HepG2 (cell line): ENCODE measurements around the gene SPAAR. TPM values are rescaled to one million over a fixed set of nuclear protein-coding genes. Genes with fewer than 3 reads are reported as not detected.

Source experiments
- FOXO4 ChIP-seq: sonication (generic); formaldehyde crosslinking; conservative IDR thresholded peaks from 2 replicates; pipeline ENCODE4 v1.8.1; 2023; ENCODE audit warnings: missing genetic modification reagents
- MAFG ChIP-seq: sonication (generic); formaldehyde crosslinking; IDR thresholded peaks from 2 replicates; pipeline ENCODE4 v1.5.1; 2020; ENCODE audit warnings: mild to moderate bottlenecking, missing genetic modification reagents
- RERE ChIP-seq: IDR thresholded peaks from 2 replicates; pipeline ENCODE4 v1.6.1; 2016; ENCODE audit warnings: low read depth, missing genetic modification reagents, missing compliant biosample characterization
- SOX13 ChIP-seq, 3 experiments: fragments of 450-650 bp in 1 of 3; sonication (generic) in 1 of 3; formaldehyde crosslinking in 1 of 3; IDR thresholded peaks in 2 of 3; conservative IDR thresholded peaks in 1 of 3; 2 replicates each; pipeline versions ENCODE4 v1.5.0 to v1.6.1; 2016 to 2020; ENCODE audit warnings: antibody characterized with exemption in 1 of 3, mild to moderate bottlenecking in 1 of 3, missing compliant biosample characterization in 1 of 3, missing genetic modification reagents in 1 of 3, moderate library complexity in 1 of 3
- TCF7 ChIP-seq: sonication (generic); IDR thresholded peaks from 2 replicates; pipeline ENCODE4 v1.6.1; 2016; ENCODE audit warnings: antibody characterized with exemption, low read depth
- ZUFSP ChIP-seq: sonication (generic); formaldehyde crosslinking; IDR thresholded peaks from 2 replicates; pipeline ENCODE4 v1.9.0; 2021; ENCODE audit warnings: missing genetic modification reagents, mild to moderate bottlenecking, borderline replicate concordance
- polyA plus RNA-seq, 8 experiments: library from polyadenylated mRNA; depleted of rRNA in 3 of 8; stranded (reverse) in 7 of 8; unstranded in 1 of 8; fragments of >200 nt; fragmentation: Illumina TruSeq in 4 of 8; extraction: Trizol in 4 of 8; gene quantifications; 2 replicates each; pipeline versions ENCODE4 v1.2.1 to v1.2.3, GENCODE V29; 2011 to 2016; ENCODE audit warnings: low read depth in 4 of 8, missing spikeins in 1 of 8, mixed read lengths in 1 of 8; ENCODE audit not compliant: insufficient read depth in 1 of 8
- total RNA-seq, 5 experiments: library from RNA; depleted of rRNA; stranded (reverse); fragments of >200 nt; fragmentation: Illumina TruSeq; extraction: Trizol; gene quantifications; 2 replicates each; pipeline ENCODE4 v1.2.3, GENCODE V29; 2016; ENCODE audit warnings: low read depth in 1 of 5

Gene SPAAR
- total and polyA plus RNA-seq, 2 of the 13 experiments (the other 11 are each of a cell fraction or from before 2014, with no cell fraction given) = 0.07 TPM; not detected in 1

- TF ChIP-seq FOXO4 (CRISPR knock-in tag) = no peak
- TF ChIP-seq TCF7 = no peak
- TF ChIP-seq MAFG (CRISPR knock-in tag) = no peak
- TF ChIP-seq RERE (CRISPR knock-in tag) = no peak
- TF ChIP-seq SOX13 (IDR thresholded peaks at IDR 0.05) = no peak
- no peak for TF ChIP-seq SOX13 (CRISPR knock-in tag; conservative IDR thresholded peaks at IDR 0.05 in 1 of 2, IDR thresholded peaks at IDR 0.05 in 1 of 2)
- no peak for TF ChIP-seq ZUFSP (CRISPR knock-in tag)
These were observed 49.0 kb downstream of the SPAAR start, which contains the start of gene OR2S2 (continued) for GRCh38 chr9:35958104-35958837.
